Urothelium cell line (cell line): ENCODE data around the gene DLGAP4.
"Not testable (repeated sequence)": the region's sequence is repeated elsewhere in the genome, so short reads cannot be mapped to it uniquely, and the experiment has no call there.

Source experiments
- DNase-seq: peaks from one replicate; pipeline ENCODE4 v3.0.0; 2011; ENCODE audit warnings: low spot score, mixed read lengths
- FAIRE-seq: peaks from 2 replicates; lab custom pipeline; 2011; peaks lifted over from hg19 to GRCh38; lab: Jason Lieb, UNC

Gene DLGAP4

DNA sequence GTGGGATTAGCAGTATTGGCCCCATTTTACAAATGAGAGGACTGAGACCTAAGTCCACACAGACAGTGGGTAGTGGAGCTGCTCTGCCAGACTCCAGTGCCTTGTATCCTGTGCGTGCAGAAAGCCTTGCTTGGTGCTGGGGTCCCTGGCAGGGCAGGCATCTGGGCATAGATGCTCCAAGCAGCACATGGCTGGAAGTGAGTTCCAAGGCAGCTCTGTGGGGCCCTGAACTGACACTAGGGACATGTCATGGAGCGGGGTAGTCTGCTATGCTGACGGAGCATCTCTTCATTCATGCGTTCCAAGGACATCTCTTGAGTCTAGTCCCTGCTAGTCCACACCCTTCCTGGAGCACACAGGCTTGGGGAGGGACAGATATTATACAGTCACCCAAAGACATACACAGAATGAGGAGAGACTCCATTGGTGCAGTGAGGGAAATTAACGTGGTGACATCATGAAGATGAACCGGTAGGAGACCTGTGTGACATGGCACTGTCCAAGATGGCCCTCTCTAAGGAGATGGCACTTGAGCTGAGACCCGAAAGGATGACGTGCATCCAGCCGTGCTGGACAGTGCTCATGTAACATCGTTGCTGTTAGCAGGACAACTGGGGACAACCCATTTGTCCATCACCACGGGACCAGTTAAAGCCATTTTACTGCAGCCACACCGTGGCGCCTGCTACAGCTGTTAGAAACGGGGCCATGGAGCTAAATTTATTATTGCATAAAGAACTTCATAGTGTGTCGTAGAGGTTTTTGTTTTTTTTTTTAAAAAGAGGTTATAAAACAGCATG, 65.1 kb downstream of the DLGAP4 start:
- FAIRE-seq (peak; percentile 48), DNase-seq (no peak)

DNA sequence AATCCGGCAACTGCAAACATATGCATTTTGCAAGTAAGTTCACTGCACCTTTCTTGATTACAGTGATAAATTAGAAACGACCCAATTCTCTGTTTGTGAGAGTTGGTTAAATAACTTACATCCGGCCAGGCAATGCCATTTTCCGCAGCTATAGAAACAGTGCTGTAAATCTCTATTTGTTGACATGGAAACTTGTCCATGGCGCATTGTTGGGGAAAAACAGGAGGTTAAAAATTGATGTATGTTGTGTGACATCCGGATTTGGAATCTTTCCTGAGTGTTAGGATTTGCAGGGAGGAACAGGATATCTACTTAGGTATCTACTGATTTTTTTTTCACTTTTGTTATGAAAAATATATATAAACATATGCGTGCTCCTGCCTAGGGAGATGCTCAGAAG, 66.5 kb downstream of the DLGAP4 start:
- DNase-seq (no peak), FAIRE-seq (no peak)

DNA sequence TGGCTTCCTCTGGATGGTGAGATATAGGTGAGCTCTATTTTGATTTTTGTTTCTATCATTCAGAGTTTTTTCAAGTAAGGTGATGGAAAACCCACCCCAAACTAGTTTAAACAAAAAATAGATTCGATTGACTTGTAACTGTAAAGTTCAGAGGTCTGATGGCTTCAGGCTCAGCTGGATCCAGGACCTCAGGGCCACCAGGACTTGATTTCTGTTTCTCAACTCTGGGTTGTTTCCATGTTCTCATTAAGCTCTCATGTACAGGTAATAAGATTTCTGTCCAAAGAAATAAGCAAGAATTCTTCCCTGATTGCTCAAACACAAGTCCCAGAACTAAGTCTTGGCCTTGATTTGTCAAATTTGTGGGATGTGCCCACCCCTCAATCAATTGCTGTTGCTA, 67.0 kb downstream of the DLGAP4 start:
- DNase-seq, result no peak
- FAIRE-seq, result no peak

DNA sequence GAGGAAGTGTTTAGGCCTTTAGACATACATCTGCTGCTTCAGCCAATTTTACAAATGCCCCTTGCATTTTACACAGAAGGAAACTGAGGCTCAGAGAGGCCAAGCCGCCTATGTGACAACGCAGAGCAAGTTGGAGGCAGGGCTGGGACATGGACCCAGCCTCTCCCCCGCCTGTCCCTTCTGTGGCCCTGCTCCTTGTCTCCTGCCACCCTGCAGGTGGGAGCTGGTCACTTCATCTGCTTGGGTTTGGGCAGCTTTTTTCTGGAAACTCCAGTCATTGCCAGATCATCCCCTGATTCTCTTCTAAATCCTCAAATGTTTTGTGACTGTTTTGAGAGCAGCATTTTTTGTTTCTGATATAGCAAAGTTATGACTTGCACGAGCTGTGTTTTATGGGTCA, 68.9 kb downstream of the DLGAP4 start:
- DNase-seq (no peak), FAIRE-seq (no peak)

GRCh38 chr20:36377348-36378326, 71.5 kb downstream of the DLGAP4 start:
- no peak for FAIRE-seq
- no peak for DNase-seq

DNA sequence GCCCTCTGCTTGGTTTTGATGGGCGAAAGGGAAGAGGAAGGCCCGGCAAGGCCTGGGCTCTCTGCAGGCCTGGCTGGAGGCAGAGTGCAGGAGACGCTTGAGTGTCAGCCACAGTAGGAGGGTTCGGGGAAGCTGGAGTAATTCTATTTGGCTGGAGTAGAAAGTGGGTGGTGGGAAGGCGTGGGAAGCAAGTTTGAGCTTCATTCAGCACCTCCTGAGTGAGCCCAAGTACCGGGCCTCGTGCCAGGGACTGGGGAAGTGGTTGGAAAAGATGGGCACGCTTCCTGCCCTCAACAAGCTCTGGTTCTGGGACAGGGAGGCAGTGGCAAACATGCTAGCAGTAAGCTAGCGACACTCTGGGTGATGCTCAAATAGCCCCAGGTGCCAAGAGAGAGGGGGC, 72.5 kb downstream of the DLGAP4 start:
- DNase-seq, result no peak
- FAIRE-seq, result no peak

- DNase-seq, FAIRE-seq: not testable (repeated sequence)
These were observed 73.8 kb downstream of the DLGAP4 start for GRCh38 chr20:36379914-36380313.

DNA sequence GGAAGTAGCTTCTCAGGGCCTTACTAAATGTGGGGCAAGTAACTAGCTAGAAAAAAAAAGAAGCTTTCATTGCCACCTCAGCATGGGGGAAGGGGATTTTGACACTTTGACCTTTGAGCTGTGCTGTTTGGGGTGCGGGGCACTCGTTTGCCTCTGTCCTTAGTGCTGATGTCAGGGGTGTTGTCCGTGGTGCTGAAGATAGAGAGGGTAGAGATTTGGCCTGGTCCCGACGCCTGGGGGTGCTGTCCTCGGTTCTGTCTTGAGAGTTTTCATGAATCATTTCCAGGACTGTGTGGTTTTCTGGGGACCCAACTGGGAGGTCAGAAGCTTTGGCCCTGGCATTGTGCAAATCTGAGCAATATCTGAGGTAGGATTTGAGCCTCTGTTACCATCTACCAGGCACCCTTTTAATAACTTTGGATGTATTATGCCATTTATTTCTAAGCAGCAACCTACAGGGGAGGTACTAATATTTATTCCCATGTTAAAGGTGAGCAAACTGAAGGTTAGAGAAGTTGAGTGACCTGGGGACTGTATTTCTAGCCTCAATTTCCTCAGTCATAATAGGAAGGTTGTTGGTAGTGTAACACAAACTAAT, 78.0 kb downstream of the DLGAP4 start:
- DNase-seq, result peak; percentile 72
- FAIRE-seq, result no peak

DNA sequence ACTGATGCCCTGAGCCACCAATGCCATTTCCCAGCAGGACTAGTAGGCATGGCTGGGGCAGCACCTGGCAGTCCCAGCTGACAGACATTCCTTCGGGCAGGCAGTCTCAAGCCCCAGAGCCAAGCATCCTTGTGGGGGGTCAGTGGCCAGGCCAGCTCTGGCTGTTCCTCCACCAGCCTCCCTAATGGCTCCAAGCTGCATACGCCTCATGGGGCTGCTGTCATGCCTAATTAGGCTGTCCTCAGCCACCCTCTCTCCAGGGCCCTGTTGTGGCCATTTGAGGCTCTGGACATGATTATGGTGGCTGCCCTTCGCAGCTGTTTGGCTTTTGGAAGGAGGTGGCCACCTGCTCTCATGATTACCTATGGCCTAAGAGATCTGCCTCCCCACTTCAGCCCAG, 79.4 kb downstream of the DLGAP4 start:
- no peak for FAIRE-seq
- DNase-seq, result no peak

- FAIRE-seq (no peak), DNase-seq (no peak)
These were observed 80.1 kb downstream of the DLGAP4 start for GRCh38 chr20:36386236-36386635.

- DNase-seq, result no peak
- no peak for FAIRE-seq
These were observed 84.1 kb downstream of the DLGAP4 start for GRCh38 chr20:36390269-36390668.

- FAIRE-seq (no peak), DNase-seq (no peak)
These were observed 84.7 kb downstream of the DLGAP4 start for GRCh38 chr20:36390719-36391415.

DNA sequence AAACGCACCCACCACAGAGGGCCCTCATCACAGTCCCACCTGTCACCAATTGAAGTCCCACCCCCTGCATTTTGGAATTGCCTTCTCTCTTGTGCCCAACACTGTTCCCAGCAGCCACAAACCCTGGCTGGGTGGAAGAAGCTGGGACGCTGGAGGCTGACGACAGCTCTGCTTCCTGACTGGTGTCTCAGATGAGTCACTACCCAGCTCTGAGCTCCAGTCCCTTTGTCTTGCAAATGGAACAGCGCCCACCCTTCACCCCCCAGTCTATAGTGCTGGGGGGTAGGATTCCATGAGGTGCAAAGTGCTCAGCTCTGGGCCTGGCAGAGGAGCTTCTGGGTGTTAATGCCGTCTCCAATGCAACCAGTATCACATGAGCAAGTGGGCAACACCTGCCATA, 85.3 kb downstream of the DLGAP4 start:
- DNase-seq (peak; percentile 43), FAIRE-seq (no peak)

GRCh38 chr20:36391955-36392354, 85.8 kb downstream of the DLGAP4 start:
- DNase-seq (no peak), FAIRE-seq (no peak)

GRCh38 chr20:36392989-36393388, 86.8 kb downstream of the DLGAP4 start:
- no peak for FAIRE-seq

DNA sequence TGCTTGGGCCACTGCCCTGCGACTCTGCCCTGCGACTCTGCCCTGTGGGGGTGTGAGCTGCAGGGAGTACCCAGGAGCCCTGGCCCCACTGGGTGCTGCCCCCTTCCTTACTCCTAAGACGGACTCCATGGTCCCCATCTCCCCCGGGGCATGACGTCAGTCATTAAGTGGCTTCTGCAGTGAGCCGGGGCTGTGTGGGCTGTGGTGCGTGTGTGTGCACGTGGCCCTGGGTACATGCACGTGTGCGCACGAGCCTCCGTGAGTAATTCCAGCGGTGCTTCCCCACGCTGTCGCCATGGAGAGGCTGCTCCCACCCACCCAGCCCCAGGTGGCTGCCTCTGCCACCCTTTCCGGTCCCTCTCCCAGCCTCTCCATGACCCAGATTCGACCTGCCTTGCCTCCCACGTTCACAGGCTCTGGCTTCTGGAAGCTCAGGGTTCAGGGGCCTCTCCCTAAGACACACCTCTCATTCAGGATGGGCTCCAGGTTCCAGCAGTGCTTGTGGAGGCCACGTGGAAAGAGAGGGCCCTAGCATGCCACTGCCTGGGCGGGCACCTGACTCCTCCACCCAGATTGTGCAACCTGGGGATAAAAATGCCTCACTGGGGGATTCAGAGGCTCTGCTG, 88.3 kb downstream of the DLGAP4 start:
- DNase-seq (no peak), FAIRE-seq (no peak)

More at GRCh38 chr20:36392989-36393388, 86.8 kb downstream of the DLGAP4 start:
- no peak for DNase-seq

DNA sequence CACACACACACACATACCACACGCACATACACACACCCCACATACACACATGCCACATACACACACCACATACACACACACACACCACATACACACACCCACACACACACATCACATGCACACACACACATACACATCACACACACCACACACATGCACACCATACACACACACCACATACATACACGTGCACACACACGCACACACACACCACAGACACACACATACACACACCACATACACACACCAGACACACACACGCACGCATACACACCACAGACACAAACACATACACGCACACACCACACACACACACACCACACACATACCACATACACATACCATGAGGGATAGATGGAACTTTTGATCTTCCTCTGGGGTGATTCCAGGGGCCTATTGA, 90.2 kb downstream of the DLGAP4 start:
- FAIRE-seq (peak; percentile 100), DNase-seq (no peak)

GRCh38 chr20:36396847-36397630, 90.9 kb downstream of the DLGAP4 start:
- FAIRE-seq, result no peak
- DNase-seq, result no peak

GRCh38 chr20:36398515-36398914, 92.4 kb downstream of the DLGAP4 start:
- DNase-seq (no peak), FAIRE-seq (no peak)
